ENCODE results near the gene SSNA1.

The SSNA1 gene

DNA sequence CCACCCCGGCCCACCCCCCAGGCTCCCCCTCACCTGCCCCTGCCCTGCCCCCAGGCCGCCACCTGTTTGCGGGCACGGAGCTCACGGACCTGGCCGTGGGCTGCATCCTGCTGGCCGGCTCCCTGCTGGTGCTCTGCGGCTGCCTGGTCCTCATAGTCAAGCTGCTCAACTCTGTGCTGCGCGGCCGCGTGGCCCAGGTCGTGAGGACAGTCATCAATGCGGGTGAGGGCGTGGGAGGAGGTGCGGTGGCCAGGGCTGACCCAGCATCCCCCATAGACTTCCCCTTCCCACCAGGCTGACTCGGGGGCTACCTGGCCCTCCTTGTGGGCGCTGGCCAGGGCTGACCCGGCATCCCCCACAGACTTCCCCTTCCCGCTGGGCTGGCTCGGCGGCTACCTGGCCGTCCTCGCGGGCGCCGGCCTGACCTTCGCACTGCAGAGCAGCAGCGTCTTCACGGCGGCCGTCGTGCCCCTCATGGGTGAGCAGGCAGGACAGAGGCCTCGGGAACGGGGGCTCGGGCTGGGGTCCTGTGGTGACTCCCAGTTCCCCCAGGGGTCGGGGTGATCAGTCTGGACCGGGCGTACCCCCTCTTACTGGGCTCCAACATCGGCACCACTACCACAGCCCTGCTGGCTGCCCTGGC is 45.7 kb downstream of the SSNA1 start:
- no peak for TF ChIP-seq EP300 (IDR thresholded peaks at IDR 0.05; ENCODE audit: borderline replicate concordance)
- TF ChIP-seq FOXM1 (IDR thresholded peaks at IDR 0.05; ENCODE audit: borderline replicate concordance, low read depth) = no peak
- TF ChIP-seq CREB1 (IDR thresholded peaks at IDR 0.05; ENCODE audit: low read depth) = no peak
- TF ChIP-seq RAD21 (IDR thresholded peaks at IDR 0.05; ENCODE audit: low read depth) = no peak
- TF ChIP-seq, protein P1, sequence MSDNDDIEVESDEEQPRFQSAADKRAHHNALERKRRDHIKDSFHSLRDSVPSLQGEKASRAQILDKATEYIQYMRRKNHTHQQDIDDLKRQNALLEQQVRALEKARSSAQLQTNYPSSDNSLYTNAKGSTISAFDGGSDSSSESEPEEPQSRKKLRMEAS (IDR thresholded peaks at IDR 0.05) = no peak
- TF ChIP-seq ZBTB7A (IDR thresholded peaks at IDR 0.05; ENCODE audit: low read depth) = no peak
- TF ChIP-seq, protein P2, sequence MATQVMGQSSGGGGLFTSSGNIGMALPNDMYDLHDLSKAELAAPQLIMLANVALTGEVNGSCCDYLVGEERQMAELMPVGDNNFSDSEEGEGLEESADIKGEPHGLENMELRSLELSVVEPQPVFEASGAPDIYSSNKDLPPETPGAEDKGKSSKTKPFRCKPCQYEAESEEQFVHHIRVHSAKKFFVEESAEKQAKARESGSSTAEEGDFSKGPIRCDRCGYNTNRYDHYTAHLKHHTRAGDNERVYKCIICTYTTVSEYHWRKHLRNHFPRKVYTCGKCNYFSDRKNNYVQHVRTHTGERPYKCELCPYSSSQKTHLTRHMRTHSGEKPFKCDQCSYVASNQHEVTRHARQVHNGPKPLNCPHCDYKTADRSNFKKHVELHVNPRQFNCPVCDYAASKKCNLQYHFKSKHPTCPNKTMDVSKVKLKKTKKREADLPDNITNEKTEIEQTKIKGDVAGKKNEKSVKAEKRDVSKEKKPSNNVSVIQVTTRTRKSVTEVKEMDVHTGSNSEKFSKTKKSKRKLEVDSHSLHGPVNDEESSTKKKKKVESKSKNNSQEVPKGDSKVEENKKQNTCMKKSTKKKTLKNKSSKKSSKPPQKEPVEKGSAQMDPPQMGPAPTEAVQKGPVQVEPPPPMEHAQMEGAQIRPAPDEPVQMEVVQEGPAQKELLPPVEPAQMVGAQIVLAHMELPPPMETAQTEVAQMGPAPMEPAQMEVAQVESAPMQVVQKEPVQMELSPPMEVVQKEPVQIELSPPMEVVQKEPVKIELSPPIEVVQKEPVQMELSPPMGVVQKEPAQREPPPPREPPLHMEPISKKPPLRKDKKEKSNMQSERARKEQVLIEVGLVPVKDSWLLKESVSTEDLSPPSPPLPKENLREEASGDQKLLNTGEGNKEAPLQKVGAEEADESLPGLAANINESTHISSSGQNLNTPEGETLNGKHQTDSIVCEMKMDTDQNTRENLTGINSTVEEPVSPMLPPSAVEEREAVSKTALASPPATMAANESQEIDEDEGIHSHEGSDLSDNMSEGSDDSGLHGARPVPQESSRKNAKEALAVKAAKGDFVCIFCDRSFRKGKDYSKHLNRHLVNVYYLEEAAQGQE (IDR thresholded peaks at IDR 0.05; ENCODE audit: low read depth) = no peak
- TF ChIP-seq EGR1 (IDR thresholded peaks at IDR 0.05) = no peak
- TF ChIP-seq NFIC (IDR thresholded peaks at IDR 0.05) = no peak
- TF ChIP-seq, protein P3, sequence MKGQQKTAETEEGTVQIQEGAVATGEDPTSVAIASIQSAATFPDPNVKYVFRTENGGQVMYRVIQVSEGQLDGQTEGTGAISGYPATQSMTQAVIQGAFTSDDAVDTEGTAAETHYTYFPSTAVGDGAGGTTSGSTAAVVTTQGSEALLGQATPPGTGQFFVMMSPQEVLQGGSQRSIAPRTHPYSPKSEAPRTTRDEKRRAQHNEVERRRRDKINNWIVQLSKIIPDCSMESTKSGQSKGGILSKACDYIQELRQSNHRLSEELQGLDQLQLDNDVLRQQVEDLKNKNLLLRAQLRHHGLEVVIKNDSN (IDR thresholded peaks at IDR 0.05) = no peak
- no peak for TF ChIP-seq TAF1 (IDR thresholded peaks at IDR 0.05; ENCODE audit: low read depth)
- TF ChIP-seq YY1 (IDR thresholded peaks at IDR 0.05; ENCODE audit: low read depth) = no peak
- no peak for TF ChIP-seq CEBPB (IDR thresholded peaks at IDR 0.05)
- TF ChIP-seq TCF12 (IDR thresholded peaks at IDR 0.05; ENCODE audit: low read depth) = no peak

DNA sequence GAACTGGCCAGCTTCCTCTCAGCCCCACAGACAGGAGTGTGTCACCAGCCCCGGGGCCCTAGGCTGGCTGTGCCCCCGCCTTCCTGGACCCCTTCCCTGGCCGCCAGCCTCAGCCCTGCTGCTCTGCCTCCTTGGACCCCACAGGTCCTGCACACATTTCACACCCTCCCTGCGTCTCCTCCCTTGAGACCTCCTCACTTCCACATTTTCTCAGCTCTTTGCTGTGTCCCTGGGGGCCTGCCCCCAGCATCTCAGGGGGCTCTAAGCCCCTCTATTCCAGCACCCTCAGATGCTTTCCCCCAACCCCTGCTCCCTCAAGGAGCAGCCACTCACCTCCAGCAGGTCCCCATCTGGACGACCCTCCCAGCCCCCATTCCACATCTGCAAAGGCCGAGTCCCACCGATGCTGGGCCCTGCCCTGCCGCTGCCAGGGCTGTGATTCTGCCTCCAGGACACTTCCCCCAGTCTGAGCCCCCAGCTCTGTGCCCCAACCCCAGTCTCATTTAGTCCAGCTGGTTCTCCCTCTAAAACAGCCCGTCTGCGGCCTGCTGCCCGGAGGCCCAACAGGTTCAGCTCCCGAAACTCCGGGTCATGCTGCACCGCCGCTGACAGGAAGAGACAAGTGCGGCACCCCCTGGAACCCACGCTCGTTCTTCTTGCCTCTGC is 46.4 kb downstream of the SSNA1 start:
- TF ChIP-seq NFIC (IDR thresholded peaks at IDR 0.05) (no peak), CEBPB (IDR thresholded peaks at IDR 0.05) (no peak), ZBTB7A (IDR thresholded peaks at IDR 0.05; ENCODE audit: low read depth) (no peak), TAF1 (IDR thresholded peaks at IDR 0.05; ENCODE audit: low read depth) (no peak), EP300 (IDR thresholded peaks at IDR 0.05; ENCODE audit: borderline replicate concordance) (no peak), RAD21 (IDR thresholded peaks at IDR 0.05; ENCODE audit: low read depth) (no peak), CREB1 (IDR thresholded peaks at IDR 0.05; ENCODE audit: low read depth) (no peak), EGR1 (IDR thresholded peaks at IDR 0.05) (no peak), YY1 (IDR thresholded peaks at IDR 0.05; ENCODE audit: low read depth) (no peak), TEAD4 (IDR thresholded peaks at IDR 0.05) (no peak), TCF12 (IDR thresholded peaks at IDR 0.05; ENCODE audit: low read depth) (no peak), FOXM1 (IDR thresholded peaks at IDR 0.05; ENCODE audit: borderline replicate concordance, low read depth) (no peak)
- TF ChIP-seq, protein P1 (IDR thresholded peaks at IDR 0.05) = no peak
- TF ChIP-seq, protein P3 (IDR thresholded peaks at IDR 0.05) = no peak
- TF ChIP-seq, protein P2 (IDR thresholded peaks at IDR 0.05; ENCODE audit: low read depth) = no peak

DNA sequence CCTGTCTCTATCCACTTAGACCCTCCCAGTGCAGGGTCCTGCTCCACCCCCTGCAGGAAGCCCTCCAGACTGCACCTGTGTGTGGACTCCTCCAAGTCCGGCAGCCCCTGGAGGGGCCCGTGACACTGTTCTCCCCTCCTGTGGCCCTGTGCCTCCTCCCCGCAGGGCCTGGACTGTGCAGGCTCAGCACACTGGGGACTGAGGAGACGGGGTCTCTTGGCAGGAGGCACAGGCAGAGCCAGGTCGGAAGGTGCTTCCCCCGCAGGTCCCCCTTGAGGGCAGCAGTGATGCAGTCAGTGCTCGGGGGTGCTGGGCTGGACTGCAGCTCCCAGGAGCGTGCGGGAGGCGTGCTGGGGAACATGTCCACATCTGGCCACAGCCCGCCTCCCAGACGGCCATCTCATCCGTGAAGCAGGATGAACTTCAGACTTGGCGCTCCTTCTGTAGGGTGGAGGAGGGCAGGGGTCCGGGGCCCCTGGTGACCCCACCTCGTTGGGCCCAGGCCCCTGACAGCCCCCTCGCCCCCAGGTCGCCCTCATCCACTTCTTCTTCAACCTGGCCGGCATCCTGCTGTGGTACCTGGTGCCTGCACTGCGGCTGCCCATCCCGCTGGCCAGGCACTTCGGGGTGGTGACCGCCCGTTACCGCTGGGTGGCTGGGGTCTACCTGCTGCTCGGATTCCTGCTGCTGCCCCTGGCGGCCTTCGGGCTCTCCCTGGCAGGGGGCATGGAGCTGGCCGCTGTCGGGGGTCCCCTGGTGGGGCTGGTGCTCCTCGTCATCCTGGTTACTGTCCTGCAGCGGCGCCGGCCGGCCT is 47.2 kb downstream of the SSNA1 start:
- TF ChIP-seq CEBPB (IDR thresholded peaks at IDR 0.05) = no peak
- TF ChIP-seq EGR1 (IDR thresholded peaks at IDR 0.05) = no peak
- TF ChIP-seq YY1 (IDR thresholded peaks at IDR 0.05; ENCODE audit: low read depth) = no peak
- no peak for TF ChIP-seq TEAD4 (IDR thresholded peaks at IDR 0.05)
- TF ChIP-seq TCF12 (IDR thresholded peaks at IDR 0.05; ENCODE audit: low read depth) = no peak
- TF ChIP-seq, protein P2 (IDR thresholded peaks at IDR 0.05; ENCODE audit: low read depth) = no peak
- TF ChIP-seq, protein P3 (IDR thresholded peaks at IDR 0.05) = no peak
- no peak for TF ChIP-seq RAD21 (IDR thresholded peaks at IDR 0.05; ENCODE audit: low read depth)
- no peak for TF ChIP-seq TAF1 (IDR thresholded peaks at IDR 0.05; ENCODE audit: low read depth)
- TF ChIP-seq CREB1 (IDR thresholded peaks at IDR 0.05; ENCODE audit: low read depth) = no peak
- no peak for TF ChIP-seq EP300 (IDR thresholded peaks at IDR 0.05; ENCODE audit: borderline replicate concordance)

All from Ishikawa (cell line).